ENCODE results near the gene DDX50. TPM values are rescaled to one million over a fixed set of nuclear protein-coding genes. Genes with fewer than 3 reads are reported as not detected.
"Not testable (repeated sequence)": the region's sequence is repeated elsewhere in the genome, so short reads cannot be mapped to it uniquely, and the experiment has no call there.

Gene DDX50
- 10 to 100 TPM; 52.2 to 70.8 (median 61.6) TPM for polyA plus RNA-seq (ENCODE audit: insufficient read depth in 1 of 5, insufficient read length in 5 of 5, low replicate concordance in 1 of 5)
- long read RNA-seq, donor 1, transcript DDX50-201 (15 exons, 2,538 nt): major isoform, 17 of 60 reads
- long read RNA-seq, donor 1, partial matches to known transcripts: 43 of 60 reads
- long read RNA-seq, donor 1, other reads (novel, unspliced or antisense): 0 of 60 reads
- long read RNA-seq, donor 2, transcript DDX50-201 (15 exons, 2,538 nt): major isoform, 11 of 18 reads
- long read RNA-seq, donor 2, partial matches to known transcripts: 7 of 18 reads
- long read RNA-seq, donor 2, other reads (novel, unspliced or antisense): 0 of 18 reads
- long read RNA-seq, donor 3, transcript DDX50-201 (15 exons, 2,538 nt): major isoform, 9 of 17 reads
- long read RNA-seq, donor 3, partial matches to known transcripts: 8 of 17 reads
- long read RNA-seq, donor 3, other reads (novel, unspliced or antisense): 0 of 17 reads
- long read RNA-seq, donor 4, partial matches to known transcripts: 13 of 16 reads
- long read RNA-seq, donor 4, other reads (novel, unspliced or antisense): 0 of 16 reads
- long read RNA-seq, donor 5, transcript DDX50-201 (15 exons, 2,538 nt): major isoform, 11 of 24 reads
- long read RNA-seq, donor 5, partial matches to known transcripts: 13 of 24 reads
- long read RNA-seq, donor 5, other reads (novel, unspliced or antisense): 0 of 24 reads
- long read RNA-seq, donor 6, transcript DDX50-201 (15 exons, 2,538 nt): major isoform, 9 of 9 reads
- long read RNA-seq, donor 6, partial matches to known transcripts: 0 of 9 reads
- long read RNA-seq, donor 6, other reads (novel, unspliced or antisense): 0 of 9 reads
- long read RNA-seq, donor 7, transcript DDX50-201 (15 exons, 2,538 nt): major isoform, 7 of 7 reads
- long read RNA-seq, donor 7, partial matches to known transcripts: 0 of 7 reads
- long read RNA-seq, donor 7, other reads (novel, unspliced or antisense): 0 of 7 reads
- long read RNA-seq, donor 8, partial matches to known transcripts: 5 of 6 reads
- long read RNA-seq, donor 8, other reads (novel, unspliced or antisense): 0 of 6 reads

GRCh38 chr10:68901105-68901927 lies at the start of gene DDX50:
DDX50 (plus strand) TSS chr10:68901315; CDS start chr10:68901385, 70 bp downstream.
- DNase-seq: peak; percentile 98 to 99

GRCh38 chr10:68856352-68856751 lies 44.8 kb upstream of the DDX50 start:
- DNase-seq: no peak

- DNase-seq: no peak
Measured at GRCh38 chr10:68857005-68857404, 44.1 kb upstream of the DDX50 start.

GRCh38 chr10:68861253-68861652 lies 39.9 kb upstream of the DDX50 start:
- no peak for DNase-seq

- no peak for DNase-seq
Measured at GRCh38 chr10:68864611-68865010, 36.5 kb upstream of the DDX50 start.

- not testable (repeated sequence) for DNase-seq
Measured at GRCh38 chr10:68868173-68868572, 32.9 kb upstream of the DDX50 start.

- DNase-seq: peak in 1 of 2 donors; percentile 25
Measured at GRCh38 chr10:68869623-68870022, 31.5 kb upstream of the DDX50 start.

- DNase-seq: no peak
Measured at GRCh38 chr10:68870061-68870460, 31.1 kb upstream of the DDX50 start.

GRCh38 chr10:68870545-68871104 lies 30.5 kb upstream of the DDX50 start:
- DNase-seq: no peak

- no peak for DNase-seq
Measured at GRCh38 chr10:68871105-68871711, 29.9 kb upstream of the DDX50 start.

- DNase-seq: peak; percentile 78 to 82
Measured at GRCh38 chr10:68871731-68872342, 29.3 kb upstream of the DDX50 start.

- no peak for DNase-seq
Measured at GRCh38 chr10:68876246-68877138, 24.6 kb upstream of the DDX50 start.

- no peak for DNase-seq
Measured at GRCh38 chr10:68877482-68878110, 23.5 kb upstream of the DDX50 start.

GRCh38 chr10:68878496-68878895 lies 22.6 kb upstream of the DDX50 start:
- no peak for DNase-seq

GRCh38 chr10:68879628-68880027 lies 21.5 kb upstream of the DDX50 start:
- DNase-seq: no peak

- no peak for DNase-seq
Measured at GRCh38 chr10:68880181-68880580, 20.9 kb upstream of the DDX50 start.

GRCh38 chr10:68895041-68895440 lies 6.1 kb upstream of the DDX50 start:
- no peak for DNase-seq

GRCh38 chr10:68897336-68897741 lies 3.8 kb upstream of the DDX50 start:
- DNase-seq: peak; percentile 45 to 74
